Esophagus squamous epithelium (tissue), 5 donors: ENCODE measurements around the gene MBD5. TPM values are rescaled to one million over a fixed set of nuclear protein-coding genes. Genes with fewer than 3 reads are reported as not detected.

Experiments
- DNase-seq: peaks from one replicate; lab custom pipeline; 2025; lab: John Stamatoyannopoulos, UW
- H3K27ac ChIP-seq, 4 donors: fragments of 200-600 bp; sonication (generic); one replicate each; pipeline ENCODE4 v1.5.1; 2016 to 2019; ENCODE audit warnings: mild to moderate bottlenecking in 1 of 4
- H3K27me3 ChIP-seq, 4 donors: fragments of 200-600 bp; sonication (generic); 1 replicate in 3 of 4; 2 replicates in 1 of 4; pipeline versions ENCODE4 v1.5.1 to v1.6.0; 2017 to 2021; ENCODE audit warnings: antibody characterized with exemption in 1 of 4
- H3K36me3 ChIP-seq, 3 donors: fragments of 200-600 bp; sonication (generic); one replicate each; pipeline ENCODE4 v1.5.1; 2016 to 2019
- H3K4me1 ChIP-seq, 3 donors: fragments of 200-600 bp; sonication (generic); one replicate each; pipeline ENCODE4 v1.5.1; 2017 to 2019
- H3K4me3 ChIP-seq, 4 donors: fragments of 200-600 bp; sonication (generic); 1 replicate in 3 of 4; 2 replicates in 1 of 4; pipeline ENCODE4 v1.5.1; 2016 to 2019; ENCODE audit warnings: mild to moderate bottlenecking in 2 of 4, moderate library complexity in 1 of 4
- H3K9me3 ChIP-seq, 3 donors: fragments of 200-600 bp; sonication (generic); one replicate each; pipeline ENCODE4 v1.5.1; 2016 to 2019
- POLR2A ChIP-seq, 4 donors: fragments of 450-650 bp; IDR thresholded peaks; one replicate each; pipeline ENCODE4 v1.6.1; 2017; ENCODE audit warnings: antibody characterized with exemption in 4 of 4, mild to moderate bottlenecking in 4 of 4, moderate library complexity in 3 of 4
- WGBS, 2 donors: methylation state at CpG; one replicate each; pipeline ENCODE4 v1.1.5; 2018; 5-methylcytosine and 5-hydroxymethylcytosine counted together
- intact Hi-C: fragments of 100-400 bp; cut with DNase I; formaldehyde crosslinking; loops from one replicate; pipeline ENCODE4 v1.15.0; 2022
- total RNA-seq, 4 donors: library from RNA; depleted of rRNA; stranded (reverse); fragments of >200 nt; gene quantifications; one replicate each; pipeline ENCODE4 v1.1.0, GENCODE V29; 2016
- TF ChIP-seq, protein P1 (sequence below), 6 experiments: fragments of 450-650 bp in 4 of 6; fragments of 200-600 bp in 2 of 6; sonication (generic) in 2 of 6; IDR thresholded peaks; one replicate each; pipeline ENCODE4 v1.5.1; 2016 to 2019; ENCODE audit warnings: antibody characterized with exemption in 6 of 6, mild to moderate bottlenecking in 4 of 6, moderate library complexity in 4 of 6
- donor health status: DM: yes; HTN: yes; CAD: no.

Gene MBD5
- total RNA-seq, 4 donors from 2014 or later, result 11.8 to 23.8 (median 14.0) TPM

DNA sequence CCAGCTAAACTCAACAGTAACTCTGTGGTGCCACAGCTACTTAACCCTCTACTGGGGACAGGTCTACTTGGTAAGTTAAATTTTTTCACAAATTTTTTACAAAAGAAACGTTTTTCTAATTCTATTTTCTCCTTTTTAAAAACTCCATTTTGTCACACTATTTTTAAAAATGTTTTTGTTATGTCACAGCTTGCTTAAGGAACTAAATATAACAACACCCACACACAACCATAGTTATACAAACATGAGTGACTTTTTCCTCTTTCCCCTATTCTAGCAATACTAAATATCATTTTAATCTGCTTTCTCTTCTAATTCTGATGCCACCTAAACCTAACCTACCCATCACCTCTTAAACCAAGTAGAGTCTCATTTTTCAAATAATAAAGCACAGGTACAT is 463.2 kb downstream of the MBD5 start:
- no peaks in the 10 kb centered on the region for H3K36me3 ChIP-seq
- no peak overlapping the region for H3K27ac ChIP-seq
- no peak overlapping the region for H3K4me3 ChIP-seq
- H3K27me3 ChIP-seq, result no peaks in the 10 kb centered on the region
- no peak for TF ChIP-seq POLR2A (IDR thresholded peaks at IDR 0.05)
- TF ChIP-seq, protein P1, sequence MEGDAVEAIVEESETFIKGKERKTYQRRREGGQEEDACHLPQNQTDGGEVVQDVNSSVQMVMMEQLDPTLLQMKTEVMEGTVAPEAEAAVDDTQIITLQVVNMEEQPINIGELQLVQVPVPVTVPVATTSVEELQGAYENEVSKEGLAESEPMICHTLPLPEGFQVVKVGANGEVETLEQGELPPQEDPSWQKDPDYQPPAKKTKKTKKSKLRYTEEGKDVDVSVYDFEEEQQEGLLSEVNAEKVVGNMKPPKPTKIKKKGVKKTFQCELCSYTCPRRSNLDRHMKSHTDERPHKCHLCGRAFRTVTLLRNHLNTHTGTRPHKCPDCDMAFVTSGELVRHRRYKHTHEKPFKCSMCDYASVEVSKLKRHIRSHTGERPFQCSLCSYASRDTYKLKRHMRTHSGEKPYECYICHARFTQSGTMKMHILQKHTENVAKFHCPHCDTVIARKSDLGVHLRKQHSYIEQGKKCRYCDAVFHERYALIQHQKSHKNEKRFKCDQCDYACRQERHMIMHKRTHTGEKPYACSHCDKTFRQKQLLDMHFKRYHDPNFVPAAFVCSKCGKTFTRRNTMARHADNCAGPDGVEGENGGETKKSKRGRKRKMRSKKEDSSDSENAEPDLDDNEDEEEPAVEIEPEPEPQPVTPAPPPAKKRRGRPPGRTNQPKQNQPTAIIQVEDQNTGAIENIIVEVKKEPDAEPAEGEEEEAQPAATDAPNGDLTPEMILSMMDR (IDR thresholded peaks at IDR 0.05), result no peak
- intact Hi-C loops, result no loop called here
- no peaks in the 10 kb centered on the region for H3K4me1 ChIP-seq
- no peak for DNase-seq
- 29 to 32% methylated on average over 1 of the region's 1 CpG for WGBS, 2 donors
- no peaks in the 10 kb centered on the region for H3K9me3 ChIP-seq

DNA sequence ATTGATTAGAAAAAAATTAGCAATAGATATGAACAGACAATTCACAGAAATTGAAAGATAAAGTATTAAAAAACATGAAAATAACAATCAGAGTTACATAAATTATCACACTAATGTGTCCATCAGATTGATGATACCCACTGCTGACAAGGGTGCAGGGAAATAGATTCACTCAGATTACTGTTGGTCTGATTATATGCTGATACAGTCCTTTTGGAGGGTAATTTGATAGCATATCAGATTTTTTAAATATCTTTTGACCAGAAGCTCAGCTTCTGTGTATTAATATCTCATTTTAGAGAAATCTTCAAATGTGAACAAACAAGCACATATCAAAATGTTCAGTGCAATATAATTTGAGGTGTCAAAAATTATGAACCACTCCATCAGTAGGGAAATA is 465.8 kb downstream of the MBD5 start:
- intact Hi-C loops, result no loop called here
- Histone ChIP-seq H3K9me3 (no peaks in the 10 kb centered on the region), H3K27me3 (no peaks in the 10 kb centered on the region), H3K36me3 (peaks cover 0 to 14% (median 0%) of the 10 kb centered on the region in 3 donors), H3K27ac (no peak overlapping the region), H3K4me1 (no peaks in the 10 kb centered on the region), H3K4me3 (no peak overlapping the region)
- TF ChIP-seq, protein P1 (IDR thresholded peaks at IDR 0.05), result no peak
- no peak for TF ChIP-seq POLR2A (IDR thresholded peaks at IDR 0.05)
- no peak for DNase-seq

- WGBS, 2 donors, result 86 to 87% methylated on average over 3 of the region's 3 CpGs
- Histone ChIP-seq H3K27me3 (no peaks in the 10 kb centered on the region), H3K4me1 (no peaks in the 10 kb centered on the region), H3K4me3 (no peak overlapping the region), H3K9me3 (no peaks in the 10 kb centered on the region), H3K36me3 (peaks cover 0 to 14% (median 0%) of the 10 kb centered on the region in 3 donors), H3K27ac (no peak overlapping the region)
- no peak for DNase-seq
- no peak for TF ChIP-seq POLR2A (IDR thresholded peaks at IDR 0.05)
- TF ChIP-seq, protein P1 (IDR thresholded peaks at IDR 0.05), result no peak
- intact Hi-C loops, result no loop called here
These were observed 466.5 kb downstream of the MBD5 start for GRCh38 chr2:148487439-148487838.

- 85 to 89% methylated on average over 4 of the region's 4 CpGs for WGBS, 2 donors
- H3K27ac ChIP-seq, result no peak overlapping the region
- no peak for DNase-seq
- no peaks in the 10 kb centered on the region for H3K4me1 ChIP-seq
- peaks cover 0 to 14% (median 0%) of the 10 kb centered on the region in 3 donors for H3K36me3 ChIP-seq
- intact Hi-C loops, result no loop called here
- no peak overlapping the region for H3K4me3 ChIP-seq
- H3K9me3 ChIP-seq, result no peaks in the 10 kb centered on the region
- no peak for TF ChIP-seq POLR2A (IDR thresholded peaks at IDR 0.05)
- TF ChIP-seq, protein P1 (IDR thresholded peaks at IDR 0.05), result no peak
- H3K27me3 ChIP-seq, result no peaks in the 10 kb centered on the region
These were observed 470.0 kb downstream of the MBD5 start for GRCh38 chr2:148490840-148491439.

GRCh38 chr2:148493822-148494563 is 473.1 kb downstream of the MBD5 start:
- intact Hi-C loops, result no loop called here
- H3K27ac ChIP-seq, result no peak overlapping the region
- no peaks in the 10 kb centered on the region for H3K9me3 ChIP-seq
- H3K4me1 ChIP-seq, result no peaks in the 10 kb centered on the region
- H3K4me3 ChIP-seq, result no peak overlapping the region
- H3K27me3 ChIP-seq, result no peaks in the 10 kb centered on the region
- peaks cover 0 to 14% (median 0%) of the 10 kb centered on the region in 3 donors for H3K36me3 ChIP-seq
- WGBS, 2 donors, result 42 to 75% methylated on average over 2 of the region's 2 CpGs
- no peak for DNase-seq
- TF ChIP-seq POLR2A (IDR thresholded peaks at IDR 0.05), result no peak
